Measurements from ENCODE around the gene ZNF248. TPM values are rescaled to one million over a fixed set of nuclear protein-coding genes. Genes with fewer than 3 reads are reported as not detected.

Gene ZNF248
- total RNA-seq (2022; extraction: Qiagen RNA extraction; ENCODE audit: low read depth) = 2.8 to 5.2 TPM (median 4.0 TPM) in 5 replicates

DNA sequence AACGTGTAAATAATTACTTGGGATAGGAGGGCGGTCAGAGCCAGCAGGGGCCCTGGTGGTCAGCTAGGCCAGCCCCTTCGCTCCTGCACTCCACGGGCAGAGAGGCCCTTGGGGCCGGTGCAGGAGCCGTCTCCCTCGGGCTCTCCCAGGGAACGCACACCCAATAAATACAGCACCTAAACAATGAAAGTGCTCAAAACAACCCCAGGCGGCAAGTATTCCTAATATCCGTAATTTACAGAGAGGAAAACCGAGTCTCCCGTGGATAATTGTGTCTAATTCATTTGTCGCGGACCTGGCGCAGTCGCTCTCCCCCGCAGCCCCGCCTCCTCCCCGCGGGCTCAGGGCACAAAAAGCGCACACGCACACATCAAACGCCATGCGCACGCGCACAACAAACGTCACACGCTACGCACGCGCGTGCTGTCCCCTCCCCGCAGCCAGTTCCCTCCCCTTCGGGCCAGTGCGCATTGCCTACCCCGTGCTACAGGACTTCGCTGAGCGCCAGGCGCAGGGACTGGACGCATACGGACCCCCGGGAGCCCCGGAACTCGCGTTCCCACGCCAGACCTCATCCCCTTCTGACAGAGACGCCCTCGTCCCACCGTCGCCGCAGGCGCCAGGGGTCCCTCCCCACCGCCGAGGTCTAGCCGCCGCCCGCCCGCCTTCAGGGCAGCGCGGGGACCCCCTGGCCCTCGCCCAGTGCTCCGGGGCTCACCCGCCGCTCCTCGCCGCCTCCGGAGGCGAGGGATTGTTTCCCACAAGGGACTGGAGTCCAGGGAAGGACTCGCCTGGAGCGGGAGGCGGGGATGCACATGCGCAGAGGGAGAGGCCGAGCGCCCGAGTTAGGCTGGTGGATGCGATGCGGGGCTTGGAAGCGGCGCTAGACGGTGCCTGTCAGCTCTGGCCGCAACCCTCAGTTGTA lies at the start of gene ZNF248:
TSS of gene ZNF248 (minus strand) at position 324 of the 925 bp plus-strand sequence. CDS start 1,300 bp downstream, outside the sequence.

Other genes starting within 250 kb of the ZNF248 start
- gene ZNF25, start 119.0 kb upstream of the ZNF248 start, total RNA-seq (2022; extraction: Qiagen RNA extraction; ENCODE audit: low read depth) = 1.1 to 2.7 TPM (median 1.6 TPM) in 5 replicates
- 6.7 to 9.3 TPM (median 7.8 TPM) in 5 replicates for gene ZNF33A, start 153.1 kb upstream of the ZNF248 start, total RNA-seq (2022; extraction: Qiagen RNA extraction; ENCODE audit: low read depth)
- 5.0 to 6.7 TPM (median 5.5 TPM) in 5 replicates for gene ZNF37A, start 236.7 kb upstream of the ZNF248 start, total RNA-seq (2022; extraction: Qiagen RNA extraction; ENCODE audit: low read depth)

All from A549 treated with ZK216348 at 1 μM for 4 hours (cell line).